HG02840 (cell line): ENCODE measurements around the gene RNASEH2B.

ENCODE experiments used
- ATAC-seq: cut with Tn5 transposase; IDR thresholded peaks from one replicate; pipeline ENCODE4 v1.9.1; 2021; ENCODE audit warnings: mild to moderate bottlenecking, moderate library complexity, moderate number of reproducible peaks; ENCODE audit not compliant: unreplicated experiment, low FRiP score

RNASEH2B gene, protein sequence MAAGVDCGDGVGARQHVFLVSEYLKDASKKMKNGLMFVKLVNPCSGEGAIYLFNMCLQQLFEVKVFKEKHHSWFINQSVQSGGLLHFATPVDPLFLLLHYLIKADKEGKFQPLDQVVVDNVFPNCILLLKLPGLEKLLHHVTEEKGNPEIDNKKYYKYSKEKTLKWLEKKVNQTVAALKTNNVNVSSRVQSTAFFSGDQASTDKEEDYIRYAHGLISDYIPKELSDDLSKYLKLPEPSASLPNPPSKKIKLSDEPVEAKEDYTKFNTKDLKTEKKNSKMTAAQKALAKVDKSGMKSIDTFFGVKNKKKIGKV

DNA sequence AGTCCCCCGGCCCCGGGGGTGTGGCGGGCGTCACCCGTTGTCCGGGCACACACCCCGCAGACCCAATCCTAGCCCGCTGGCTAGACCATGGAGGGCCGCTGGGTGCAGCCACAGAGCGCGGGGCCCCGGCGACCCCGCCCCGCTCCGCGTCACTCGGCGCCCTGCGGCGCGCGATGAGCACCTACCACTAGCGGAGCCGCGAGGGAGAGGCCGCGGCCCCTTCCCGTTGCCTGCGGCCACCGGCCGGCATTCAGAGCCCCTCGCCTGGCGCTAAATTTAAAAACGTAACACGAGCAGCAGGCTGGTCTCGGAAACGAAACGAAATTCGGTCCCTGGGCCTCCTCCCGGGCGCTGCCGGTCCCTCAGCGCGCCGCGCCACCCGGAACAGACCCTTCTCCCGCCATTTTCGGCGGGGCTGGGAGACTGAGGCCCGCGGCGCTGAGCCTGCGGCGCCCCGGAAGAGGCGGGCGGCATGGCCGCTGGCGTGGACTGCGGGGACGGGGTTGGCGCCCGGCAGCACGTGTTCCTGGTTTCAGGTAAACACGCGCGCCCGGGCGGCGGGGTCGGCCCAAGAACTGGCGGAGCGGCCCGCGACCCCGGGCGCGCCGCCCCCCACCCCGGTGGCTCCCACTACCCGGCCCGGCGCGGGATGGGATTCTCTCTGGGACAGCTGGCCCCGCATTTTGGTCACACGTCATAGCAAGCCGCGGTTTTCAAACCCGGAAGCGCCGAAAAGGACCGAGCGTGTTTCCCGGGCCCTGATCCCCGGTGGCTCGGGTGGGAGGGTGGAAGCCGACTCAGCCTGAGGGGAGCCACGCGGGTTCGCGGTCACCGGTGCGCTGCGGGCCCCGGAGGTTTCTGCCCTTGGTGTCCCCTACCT is at the start of gene RNASEH2B:
Gene RNASEH2B, plus strand, starts transcription at position 187 of the 880 bp plus-strand sequence. Its CDS starts 286 bp downstream, at position 473.
- peak; percentile 69 for ATAC-seq

DNA sequence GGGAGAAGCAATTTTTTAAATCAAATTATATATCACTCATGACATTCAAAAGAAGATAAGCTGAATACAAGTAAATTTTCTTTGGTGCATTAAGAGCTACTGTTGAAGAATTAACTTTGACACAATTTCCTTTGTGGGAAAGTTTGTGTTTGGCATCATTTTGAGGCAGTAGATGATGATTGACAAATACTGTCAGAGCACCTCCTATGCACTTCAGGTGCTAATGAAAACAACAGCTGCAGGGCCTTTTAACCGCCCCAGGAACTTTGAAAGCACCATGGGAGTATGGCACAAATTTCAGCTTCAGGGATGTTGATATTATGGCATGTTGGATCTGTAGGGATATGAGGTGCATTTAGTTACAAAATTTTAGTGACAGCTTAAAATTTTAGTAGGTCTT is 45.1 kb upstream of the RNASEH2B start:
- ATAC-seq, result no peak

DNA sequence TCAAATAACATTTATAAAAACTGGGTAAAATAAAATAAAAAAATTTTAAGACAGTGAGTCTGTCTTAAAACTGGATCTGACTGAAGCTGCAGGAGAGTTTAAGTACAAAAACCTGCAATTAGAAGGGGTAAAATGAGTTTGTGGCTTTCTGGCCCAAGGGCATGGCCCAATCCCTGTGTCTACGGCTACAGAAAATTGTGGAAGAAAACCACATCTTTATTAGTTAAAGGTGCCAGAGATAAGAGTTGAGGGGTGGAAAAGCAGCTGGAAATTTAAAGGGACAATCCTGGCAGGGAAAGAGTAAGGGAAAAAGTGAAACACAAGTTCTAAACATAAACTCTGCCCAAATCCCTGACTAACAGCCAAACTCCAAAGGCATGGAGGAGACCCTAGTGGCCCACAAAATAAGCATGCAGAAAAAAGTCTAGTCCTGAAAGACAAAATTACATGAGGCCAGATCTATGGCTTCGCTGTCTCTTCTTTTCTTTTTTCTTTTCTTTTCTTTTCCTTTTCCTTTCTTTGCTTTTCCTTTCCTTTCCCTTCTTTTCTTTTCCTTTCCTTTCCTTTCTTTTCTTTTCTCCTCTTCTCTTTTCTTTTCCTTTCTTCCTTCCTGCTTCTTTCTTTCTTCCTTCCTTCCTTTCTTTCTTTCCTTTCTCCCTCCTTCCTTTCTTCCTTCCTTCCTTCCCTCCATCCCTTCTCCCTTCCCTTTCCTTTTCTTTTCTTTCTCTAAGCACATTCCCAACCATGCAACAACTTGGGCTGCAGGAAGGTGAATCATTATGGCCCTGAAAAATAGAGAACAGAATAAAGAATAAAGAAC is 42.6 kb upstream of the RNASEH2B start:
- ATAC-seq, result no peak

DNA sequence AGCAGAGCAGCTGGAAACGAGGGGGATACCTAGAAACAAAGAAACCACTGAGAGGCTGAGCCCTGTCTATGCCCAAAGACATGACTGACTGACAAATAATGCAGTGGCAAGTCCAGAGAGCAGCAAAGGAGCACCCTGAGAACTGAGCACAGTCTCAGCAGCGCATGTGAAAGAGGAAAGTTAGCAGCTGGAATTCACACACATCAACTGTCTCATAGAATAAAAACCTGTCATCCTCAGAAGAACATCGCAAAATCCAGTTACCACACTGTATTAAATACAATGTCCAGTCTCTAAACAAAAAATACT is 42.0 kb upstream of the RNASEH2B start:
- no peak for ATAC-seq

DNA sequence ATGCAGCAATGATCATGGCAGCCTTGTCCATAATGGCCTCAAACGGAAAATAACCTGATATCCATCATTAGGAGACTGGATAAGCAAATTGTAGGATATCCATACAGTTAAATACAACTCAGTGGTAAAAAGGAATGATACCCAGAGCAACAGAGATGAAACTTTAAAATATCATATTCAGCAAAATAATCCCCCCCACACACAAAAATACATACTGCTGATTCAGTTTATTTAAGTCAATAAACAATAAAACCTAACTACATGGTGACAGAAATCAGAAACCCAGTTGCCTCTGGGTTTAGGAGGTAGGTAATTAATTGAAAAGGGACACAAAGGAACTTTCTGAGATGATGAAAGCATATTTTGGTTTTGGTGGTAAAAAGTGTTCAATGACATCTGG is 38.2 kb upstream of the RNASEH2B start:
- no peak for ATAC-seq

DNA sequence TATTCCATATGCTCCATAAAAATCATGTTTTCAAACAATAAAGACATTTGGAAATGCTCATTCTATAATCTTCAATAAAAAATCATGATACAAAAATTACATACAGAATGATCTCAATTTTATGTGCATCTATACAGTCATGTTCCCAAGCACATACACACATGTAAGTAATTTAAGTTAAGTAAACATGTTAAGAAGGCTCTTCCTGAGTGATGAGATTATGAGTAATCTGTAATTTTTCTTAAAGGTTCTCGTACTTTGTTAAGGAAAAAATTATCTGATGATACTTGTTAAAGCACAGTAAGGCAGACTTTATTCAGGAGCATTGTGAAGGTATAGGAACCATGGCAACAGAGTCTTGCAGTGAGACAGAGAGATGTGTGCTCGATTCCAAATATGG is 36.1 kb upstream of the RNASEH2B start:
- no peak for ATAC-seq

DNA sequence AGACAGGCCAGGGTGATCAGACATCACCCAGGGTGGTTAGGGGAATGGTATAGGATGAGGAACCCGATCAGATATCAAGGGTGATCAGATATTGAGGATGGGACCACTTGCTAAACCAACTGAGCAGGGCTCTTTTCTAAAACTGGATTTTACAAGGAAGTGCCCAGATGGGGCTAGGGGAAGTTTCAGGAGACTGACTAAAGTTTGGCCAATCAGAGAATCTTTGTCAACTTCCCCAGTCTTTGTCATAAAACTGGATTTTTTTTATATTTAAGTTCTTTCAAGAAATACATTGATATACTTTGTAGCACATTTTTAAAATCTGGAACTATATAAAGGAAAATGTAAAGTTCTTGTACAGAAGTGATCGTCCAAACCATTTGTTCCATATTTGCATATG is 35.6 kb upstream of the RNASEH2B start:
- no peak for ATAC-seq

DNA sequence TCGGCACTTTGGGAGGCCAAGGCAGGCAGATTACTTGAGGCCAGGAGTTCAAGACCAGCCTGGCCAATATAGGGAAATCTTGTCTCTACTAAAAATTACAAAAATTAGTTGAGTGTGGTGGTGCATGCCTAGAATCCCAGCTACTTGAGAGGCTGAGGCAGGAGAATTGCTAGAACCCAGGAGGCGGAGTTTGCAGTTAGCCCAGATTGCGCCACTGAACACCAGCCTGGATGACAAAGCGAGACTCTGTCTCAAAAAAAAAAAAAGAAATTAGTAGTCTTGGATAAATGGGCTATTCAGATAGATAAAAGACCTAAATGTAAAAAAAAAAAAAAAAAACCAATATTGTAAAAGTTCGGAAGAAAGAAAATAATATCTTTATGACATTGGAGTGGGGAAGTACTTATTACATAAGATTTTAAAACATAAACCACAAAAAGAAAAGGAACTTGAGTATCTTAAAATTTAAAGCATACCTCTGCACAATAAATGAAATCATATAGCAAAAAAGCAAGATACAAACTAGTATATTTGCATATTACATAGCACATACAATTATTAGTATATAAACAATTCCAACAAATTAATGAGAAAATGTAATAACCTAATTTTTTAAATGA is 26.7 kb upstream of the RNASEH2B start:
- ATAC-seq, result no peak

DNA sequence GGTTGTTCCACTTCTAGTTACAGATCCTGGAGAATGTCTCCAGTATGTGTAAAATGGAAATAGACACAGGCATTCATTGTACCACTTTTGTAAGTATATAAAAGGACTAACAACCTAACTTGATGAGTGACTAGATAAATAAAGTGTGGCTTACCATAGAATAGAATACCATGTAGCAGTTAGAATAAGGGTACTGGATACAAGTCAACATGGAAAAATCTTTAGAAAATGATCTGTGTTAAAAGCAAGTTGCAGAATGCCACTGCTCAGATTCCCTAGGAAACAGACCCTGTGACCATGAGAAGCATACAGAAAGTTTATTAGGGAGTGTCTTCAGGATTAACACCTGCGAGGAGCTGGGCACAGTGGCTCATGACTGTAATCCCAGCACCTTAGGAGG is 25.9 kb upstream of the RNASEH2B start:
- ATAC-seq, result no peak

DNA sequence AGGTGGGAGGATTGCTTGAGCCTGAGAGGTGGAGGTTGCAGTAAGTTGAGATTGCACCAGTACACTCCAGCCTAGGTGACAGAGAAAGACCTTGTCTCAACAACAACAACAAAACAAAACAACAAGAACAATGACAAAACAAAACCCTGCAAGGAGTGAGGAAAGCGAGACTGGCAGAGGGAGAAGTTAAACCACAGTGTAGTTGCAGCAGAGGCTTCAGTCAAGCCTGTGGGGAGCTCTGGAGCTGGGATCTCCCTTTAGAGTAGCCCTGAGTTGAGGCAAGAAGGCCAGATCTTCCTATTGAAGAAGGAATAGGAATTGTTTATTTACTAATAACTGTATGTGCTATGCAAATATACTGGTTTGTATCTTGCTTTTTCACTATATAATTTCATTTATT is 25.3 kb upstream of the RNASEH2B start:
- ATAC-seq, result no peak

DNA sequence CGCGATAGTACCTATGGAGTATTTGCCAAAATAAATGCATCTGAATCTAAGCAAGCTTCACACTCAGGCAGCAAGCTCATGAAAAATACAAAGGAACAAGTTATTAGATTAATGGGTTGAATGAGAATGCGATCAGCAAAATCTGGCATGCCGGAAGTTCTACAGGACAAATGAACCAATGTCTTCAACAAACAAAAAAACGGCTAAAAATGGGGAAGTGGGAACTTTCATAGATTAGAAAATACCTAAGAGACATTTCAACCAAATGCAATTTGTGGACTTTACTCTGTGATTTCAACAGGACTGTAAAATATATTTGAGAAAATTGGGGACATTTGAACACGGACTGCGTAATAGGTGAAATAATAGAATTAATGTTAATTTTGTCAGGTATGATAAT is 22.4 kb upstream of the RNASEH2B start:
- ATAC-seq, result no peak

DNA sequence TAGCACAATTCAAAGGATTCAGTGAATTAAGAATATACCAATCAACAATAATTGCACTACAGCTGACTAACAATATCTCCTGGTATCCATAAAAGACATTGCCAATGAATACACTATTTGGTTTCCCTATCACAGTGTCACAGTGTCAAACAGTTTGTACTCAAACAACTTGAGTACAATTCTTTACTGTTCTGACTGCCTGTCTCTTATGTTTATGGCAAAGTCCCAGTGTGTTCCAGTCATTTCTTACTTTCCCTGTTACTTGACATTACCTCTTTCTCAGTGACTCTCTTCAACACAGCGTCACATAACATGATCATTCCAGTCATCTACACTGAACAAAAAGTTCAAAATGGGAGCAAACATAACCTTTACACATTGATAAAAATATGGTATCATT is 21.2 kb upstream of the RNASEH2B start:
- no peak for ATAC-seq

DNA sequence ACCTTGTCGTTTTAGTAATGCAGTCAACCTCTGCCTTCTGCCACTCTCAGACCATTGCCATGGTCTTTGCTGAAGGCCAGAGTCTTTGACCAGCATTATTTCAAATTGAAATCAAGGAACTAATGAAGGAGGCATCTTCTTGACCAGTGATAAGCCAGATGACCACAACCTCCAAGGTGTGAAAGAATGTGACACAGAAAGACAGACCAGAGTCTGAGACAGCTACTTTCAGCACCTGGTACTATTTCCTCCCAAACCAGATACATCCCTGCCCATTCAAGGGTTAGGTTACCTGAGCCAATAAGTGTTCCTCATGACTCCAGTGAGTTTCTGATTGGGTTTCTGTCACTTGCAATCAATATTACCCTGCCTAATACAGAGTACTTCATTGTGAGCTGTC is 20.3 kb upstream of the RNASEH2B start:
- ATAC-seq, result no peak

DNA sequence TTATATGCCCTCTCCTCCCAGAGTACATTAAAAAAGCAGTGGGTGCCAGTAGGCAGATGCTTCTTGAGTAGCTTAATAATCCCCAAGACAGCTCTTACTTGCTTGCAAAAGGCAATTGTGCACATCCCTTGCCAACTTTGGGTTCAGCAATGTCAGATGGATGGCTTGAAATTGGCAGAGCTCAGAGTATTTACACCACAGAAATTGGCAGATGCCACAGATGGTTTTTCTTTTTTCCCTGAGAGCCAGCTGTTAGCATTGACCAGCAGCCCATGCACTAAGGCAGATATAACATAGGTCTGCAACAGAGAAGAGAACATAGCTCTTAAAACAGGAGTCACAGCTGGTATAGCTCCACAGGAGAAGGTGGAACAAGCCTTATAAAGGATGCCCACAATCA is 18.4 kb upstream of the RNASEH2B start:
- no peak for ATAC-seq

DNA sequence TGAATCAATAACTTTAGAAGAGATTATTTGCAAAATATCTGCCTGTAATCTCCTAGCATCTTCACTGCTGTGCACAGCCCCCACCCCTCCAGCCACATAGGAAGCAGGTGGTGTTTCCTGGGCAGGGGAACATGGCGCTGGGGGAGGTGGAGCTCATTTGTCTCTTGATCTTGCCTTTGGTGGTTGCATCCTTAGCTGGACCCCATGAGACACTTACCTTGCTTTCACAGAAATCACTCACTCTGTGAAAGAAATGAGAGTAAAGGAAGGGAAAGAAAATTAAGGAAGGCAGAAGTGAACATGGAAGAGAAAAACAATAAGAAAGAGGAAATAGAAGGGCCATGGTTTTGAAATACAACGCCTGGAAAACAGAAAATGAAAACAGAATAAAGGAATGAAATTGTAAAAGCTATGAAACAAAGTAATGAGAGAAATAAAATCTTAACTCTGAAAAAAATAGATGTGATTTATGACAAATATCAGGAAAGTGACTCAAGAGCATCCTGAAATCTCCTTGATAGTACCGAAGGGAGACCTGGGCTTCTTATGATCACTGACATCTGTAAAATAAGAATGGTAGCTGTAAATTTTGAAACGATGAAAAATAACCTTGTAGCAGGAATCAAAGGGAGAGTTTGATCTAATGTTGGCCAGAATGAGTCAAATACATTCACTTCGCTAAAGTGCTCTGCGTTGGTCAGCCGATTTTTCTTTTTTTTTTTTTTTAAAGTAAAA is 17.2 kb upstream of the RNASEH2B start:
- no peak for ATAC-seq

DNA sequence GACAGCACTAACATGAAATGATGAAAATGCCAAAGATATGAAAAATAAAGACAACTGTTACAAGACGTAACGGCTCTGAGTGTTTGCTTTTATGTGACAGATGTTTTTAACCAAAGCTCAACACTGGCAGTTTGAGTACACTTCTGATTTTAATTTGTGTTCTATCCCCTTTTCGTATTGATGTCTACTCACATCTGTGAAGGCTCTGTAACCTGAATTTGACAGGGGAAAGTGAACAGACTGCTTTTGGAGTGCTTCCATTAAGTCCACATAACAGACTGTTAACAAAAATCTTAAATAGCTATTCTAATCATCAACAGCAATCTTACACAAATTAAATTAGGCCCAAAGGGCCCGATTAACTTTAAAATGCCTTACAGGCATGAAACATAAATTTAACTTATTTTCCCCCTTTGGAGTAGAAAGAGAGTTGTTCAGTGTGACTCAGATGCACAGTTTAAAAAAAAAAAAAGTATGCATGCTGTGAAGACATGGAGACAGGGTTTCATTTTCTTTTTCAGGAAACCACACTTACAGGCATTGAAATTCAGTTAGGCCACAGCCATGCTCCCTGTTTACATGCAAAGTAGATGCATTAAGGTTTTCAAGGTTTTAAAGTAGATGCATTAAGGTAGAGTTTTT is 16.3 kb upstream of the RNASEH2B start:
- peak; percentile 79 for ATAC-seq

DNA sequence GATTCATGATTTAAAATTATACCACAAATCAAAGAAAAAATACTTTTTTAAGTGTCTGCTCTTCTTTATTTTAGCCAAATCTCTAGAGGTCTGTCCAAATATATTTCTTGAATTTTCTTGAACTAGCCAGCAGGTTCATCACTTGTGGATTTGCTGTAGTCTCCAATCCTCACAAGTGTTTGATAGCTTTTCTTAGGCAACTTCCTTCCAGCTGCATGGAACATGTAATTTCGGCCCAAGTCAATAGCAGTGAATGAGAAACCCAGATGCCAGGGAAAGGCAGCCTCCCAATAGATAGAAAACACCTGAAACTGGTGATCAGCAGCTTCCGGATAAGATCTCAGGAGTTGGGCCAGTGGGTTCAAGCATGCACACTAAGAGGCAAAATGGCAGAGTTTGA is 15.6 kb upstream of the RNASEH2B start:
- no peak for ATAC-seq

DNA sequence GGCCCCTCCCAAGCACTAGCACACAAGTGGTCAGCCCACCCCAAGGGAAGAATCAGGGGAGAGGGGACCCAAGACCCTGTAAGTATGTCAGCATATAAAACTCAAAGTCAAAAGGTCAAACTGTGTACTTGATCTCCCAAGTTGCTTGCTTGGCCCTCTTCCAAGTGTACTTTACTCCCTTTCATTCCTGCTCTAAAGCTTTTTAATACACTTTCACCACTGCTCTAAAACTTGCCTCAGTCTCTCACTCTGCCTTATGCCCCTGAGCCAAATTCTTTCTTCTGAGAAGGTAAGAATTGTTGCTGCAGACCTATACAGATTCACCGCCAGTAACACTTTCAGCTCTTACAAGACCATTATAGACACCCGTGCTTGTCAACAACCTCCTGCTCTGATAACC is 15.1 kb upstream of the RNASEH2B start:
- no peak for ATAC-seq

DNA sequence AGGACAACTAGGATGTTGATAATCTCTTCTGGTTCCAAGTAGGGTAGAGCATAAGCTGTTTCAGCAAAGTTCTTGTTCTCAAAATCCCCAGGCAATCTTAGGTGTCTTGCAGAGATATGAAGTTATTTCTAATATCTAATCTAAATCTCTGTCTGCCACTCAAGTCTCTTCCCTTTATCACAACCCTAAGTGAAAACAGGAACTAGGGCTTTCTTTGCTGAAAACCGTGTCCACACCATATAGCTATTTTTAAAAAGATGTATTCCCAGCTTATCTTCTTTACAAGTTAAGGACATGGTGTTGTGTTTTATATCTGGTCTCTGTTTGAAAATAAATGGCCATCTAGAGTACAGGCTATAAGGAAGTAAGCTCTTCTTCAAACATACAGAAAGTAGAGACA is 11.3 kb upstream of the RNASEH2B start:
- no peak for ATAC-seq

DNA sequence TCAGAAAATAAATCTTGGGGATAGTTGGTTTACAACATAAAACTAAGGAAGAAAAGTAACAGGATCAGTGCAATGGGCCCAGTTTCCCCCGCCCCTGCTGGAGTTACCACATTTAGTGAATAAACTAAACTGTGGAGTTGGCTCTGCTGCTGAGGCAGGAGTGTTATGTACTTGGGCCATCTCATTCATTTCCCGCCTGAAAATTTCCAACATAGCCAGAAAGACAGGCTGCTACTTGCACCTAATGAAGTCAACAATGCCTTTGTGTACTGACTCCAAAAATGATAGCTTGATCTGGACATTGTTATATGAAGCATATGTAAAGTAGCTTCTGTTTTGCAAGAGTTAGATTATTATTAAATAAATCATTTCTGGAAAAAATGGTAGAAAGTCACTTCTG is 7.9 kb upstream of the RNASEH2B start:
- ATAC-seq, result no peak
